Kidney epithelial cell (primary cell): ENCODE results near the gene RBM39. TPM values are rescaled to one million over a fixed set of nuclear protein-coding genes. Genes with fewer than 3 reads are reported as not detected.
A peak's percentile ranks its signal among the peaks of the same experiment; 100 is the strongest.

Experiments
- DNase-seq: peaks from one replicate; pipeline ENCODE4 v3.0.0-alpha.2; 2010; ENCODE audit warnings: low read depth
- H3K27me3 ChIP-seq: 2 replicates; pipeline ENCODE4 v1.6.0; 2011; ENCODE audit warnings: low read length; ENCODE audit not compliant: control insufficient read depth, insufficient read depth
- H3K36me3 ChIP-seq: 2 replicates; pipeline ENCODE4 v1.5.1; 2011; ENCODE audit warnings: low read length; ENCODE audit not compliant: control insufficient read depth, insufficient read depth
- H3K4me3 ChIP-seq: 2 replicates; pipeline ENCODE4 v1.5.1; 2011; ENCODE audit warnings: low read depth, mild to moderate bottlenecking, control low read depth, low read length
- total RNA-seq: library from RNA; depleted of rRNA; stranded (reverse); fragments of >200 nt; gene quantifications from 2 replicates; pipeline ENCODE4 v1.2.3, GENCODE V29; 2015
- TF ChIP-seq, protein P1 (sequence below): IDR thresholded peaks from 2 replicates; pipeline ENCODE4 v1.5.1; 2011; ENCODE audit warnings: mild to moderate bottlenecking, moderate library complexity, low read length, control low read depth, inconsistent platforms; ENCODE audit not compliant: insufficient read depth, poor library complexity, severe bottlenecking

The RBM39 gene
- total RNA-seq, 1 donor from 2014 or later = 204 TPM

DNA sequence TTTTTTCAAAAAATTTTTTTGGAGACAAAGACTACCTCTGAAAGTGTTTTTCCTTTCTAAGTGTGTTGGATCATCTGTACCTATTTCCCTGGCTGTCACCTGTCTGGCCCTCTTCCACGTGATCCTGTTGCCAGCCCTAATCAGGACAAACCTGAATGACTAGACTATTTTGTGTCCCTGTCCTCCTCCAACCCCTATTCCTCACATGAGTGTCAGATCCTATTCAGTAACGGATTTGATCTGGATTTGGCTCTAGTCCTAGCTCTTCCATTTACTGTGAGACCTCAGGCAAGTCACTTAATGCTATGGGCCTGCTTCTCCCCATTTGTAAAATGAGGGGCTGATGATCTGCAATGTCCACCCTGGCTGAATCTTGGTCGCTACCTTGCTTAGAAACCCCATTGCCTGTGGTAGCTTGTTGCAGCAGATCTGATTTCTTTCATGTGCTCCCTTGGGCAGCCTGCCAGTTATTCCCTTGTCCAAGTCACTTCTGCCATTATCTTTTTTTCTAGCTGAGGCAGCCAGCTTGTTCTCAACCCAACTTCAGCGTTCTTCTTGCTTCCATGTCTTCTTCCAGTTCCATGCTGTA is 34.5 kb upstream of the RBM39 start:
- Histone ChIP-seq H3K27me3 (no peaks in the 10 kb centered on the region), H3K4me3 (no peak overlapping the region), H3K36me3 (no peaks in the 10 kb centered on the region)
- TF ChIP-seq, protein P1, sequence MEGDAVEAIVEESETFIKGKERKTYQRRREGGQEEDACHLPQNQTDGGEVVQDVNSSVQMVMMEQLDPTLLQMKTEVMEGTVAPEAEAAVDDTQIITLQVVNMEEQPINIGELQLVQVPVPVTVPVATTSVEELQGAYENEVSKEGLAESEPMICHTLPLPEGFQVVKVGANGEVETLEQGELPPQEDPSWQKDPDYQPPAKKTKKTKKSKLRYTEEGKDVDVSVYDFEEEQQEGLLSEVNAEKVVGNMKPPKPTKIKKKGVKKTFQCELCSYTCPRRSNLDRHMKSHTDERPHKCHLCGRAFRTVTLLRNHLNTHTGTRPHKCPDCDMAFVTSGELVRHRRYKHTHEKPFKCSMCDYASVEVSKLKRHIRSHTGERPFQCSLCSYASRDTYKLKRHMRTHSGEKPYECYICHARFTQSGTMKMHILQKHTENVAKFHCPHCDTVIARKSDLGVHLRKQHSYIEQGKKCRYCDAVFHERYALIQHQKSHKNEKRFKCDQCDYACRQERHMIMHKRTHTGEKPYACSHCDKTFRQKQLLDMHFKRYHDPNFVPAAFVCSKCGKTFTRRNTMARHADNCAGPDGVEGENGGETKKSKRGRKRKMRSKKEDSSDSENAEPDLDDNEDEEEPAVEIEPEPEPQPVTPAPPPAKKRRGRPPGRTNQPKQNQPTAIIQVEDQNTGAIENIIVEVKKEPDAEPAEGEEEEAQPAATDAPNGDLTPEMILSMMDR = no peak
- no peak for DNase-seq

DNA sequence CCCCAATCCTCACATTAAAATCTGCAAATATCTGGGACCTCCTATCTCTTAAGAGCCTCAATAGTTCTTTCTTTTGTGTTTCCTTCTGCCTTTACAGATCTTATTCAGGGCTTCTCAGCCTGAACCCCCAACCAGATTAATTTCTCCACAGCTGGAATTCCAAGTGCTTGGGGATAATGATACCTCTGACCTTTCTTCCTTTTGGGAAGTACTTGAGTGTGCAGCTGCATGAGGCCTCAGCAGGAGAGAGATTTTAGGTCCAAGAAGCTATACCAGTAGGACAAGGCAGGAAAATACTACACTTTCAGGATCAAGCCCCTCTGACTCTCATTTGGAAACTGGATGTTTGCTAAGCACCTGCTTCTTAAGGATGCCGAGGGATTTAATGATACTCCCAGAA is 32.3 kb upstream of the RBM39 start:
- no peak for DNase-seq
- TF ChIP-seq, protein P1 = no peak
- H3K27me3 ChIP-seq = no peaks in the 10 kb centered on the region
- H3K4me3 ChIP-seq = no peak overlapping the region
- no peaks in the 10 kb centered on the region for H3K36me3 ChIP-seq

DNA sequence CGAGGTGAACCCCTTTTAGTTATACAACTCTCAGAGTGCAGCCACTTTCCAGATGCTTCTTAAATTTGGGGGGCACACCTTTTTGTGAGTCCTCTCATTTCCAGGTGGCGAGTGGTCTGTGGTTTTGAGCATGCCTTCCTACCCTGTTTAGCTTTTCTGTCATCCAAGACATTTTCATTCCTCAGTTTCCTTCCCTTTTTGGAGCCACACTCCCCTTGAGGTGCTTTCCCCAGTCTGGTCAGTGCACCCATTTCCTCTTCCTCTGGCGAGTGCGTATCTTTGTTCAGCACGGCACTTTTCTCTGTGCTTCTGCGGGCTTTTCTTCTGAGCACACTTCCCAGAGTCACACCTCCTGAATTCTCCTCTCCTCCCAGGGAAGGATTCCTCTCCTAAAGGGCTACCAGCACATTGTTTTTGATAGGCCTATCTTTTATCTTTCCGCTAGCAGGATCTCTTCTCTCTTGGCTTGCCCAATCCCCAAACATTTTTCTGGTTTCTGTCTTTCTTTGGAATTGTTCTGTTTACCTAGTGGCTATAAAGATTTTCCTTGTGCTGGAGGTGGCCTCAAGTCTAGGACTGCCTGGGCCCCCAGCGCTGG is 31.2 kb upstream of the RBM39 start:
- TF ChIP-seq, protein P1 = no peak
- H3K27me3 ChIP-seq = no peaks in the 10 kb centered on the region
- H3K4me3 ChIP-seq = peak overlapping the region; percentile 78
- no peaks in the 10 kb centered on the region for H3K36me3 ChIP-seq
- DNase-seq = no peak

DNA sequence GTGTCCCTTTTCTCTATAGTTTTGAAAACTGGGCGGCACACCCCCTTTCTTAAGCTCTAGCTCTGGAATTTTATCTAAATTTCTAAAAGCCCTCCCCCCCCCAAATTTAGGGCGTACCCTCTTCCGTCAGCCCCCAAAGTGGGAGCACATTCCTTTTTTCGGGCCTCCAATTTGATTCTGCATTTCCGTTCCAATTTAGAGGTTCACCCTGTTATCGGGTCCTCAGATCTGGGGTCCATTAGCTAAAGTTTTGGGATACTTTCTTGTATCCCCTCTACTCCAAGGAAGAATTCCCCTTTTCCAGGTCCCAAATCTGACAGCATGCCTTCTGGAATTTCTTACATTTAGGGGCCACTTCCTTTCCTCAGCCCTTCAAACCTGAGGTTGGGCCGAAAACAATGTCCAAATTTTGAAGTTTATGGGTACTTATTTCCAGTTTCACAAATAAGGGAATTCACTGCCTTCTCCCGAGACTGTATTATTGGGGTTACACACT is 30.6 kb upstream of the RBM39 start:
- Histone ChIP-seq H3K4me3 (peak overlapping the region; percentile 78), H3K36me3 (no peaks in the 10 kb centered on the region), H3K27me3 (no peaks in the 10 kb centered on the region)
- no peak for DNase-seq
- TF ChIP-seq, protein P1 = no peak

DNA sequence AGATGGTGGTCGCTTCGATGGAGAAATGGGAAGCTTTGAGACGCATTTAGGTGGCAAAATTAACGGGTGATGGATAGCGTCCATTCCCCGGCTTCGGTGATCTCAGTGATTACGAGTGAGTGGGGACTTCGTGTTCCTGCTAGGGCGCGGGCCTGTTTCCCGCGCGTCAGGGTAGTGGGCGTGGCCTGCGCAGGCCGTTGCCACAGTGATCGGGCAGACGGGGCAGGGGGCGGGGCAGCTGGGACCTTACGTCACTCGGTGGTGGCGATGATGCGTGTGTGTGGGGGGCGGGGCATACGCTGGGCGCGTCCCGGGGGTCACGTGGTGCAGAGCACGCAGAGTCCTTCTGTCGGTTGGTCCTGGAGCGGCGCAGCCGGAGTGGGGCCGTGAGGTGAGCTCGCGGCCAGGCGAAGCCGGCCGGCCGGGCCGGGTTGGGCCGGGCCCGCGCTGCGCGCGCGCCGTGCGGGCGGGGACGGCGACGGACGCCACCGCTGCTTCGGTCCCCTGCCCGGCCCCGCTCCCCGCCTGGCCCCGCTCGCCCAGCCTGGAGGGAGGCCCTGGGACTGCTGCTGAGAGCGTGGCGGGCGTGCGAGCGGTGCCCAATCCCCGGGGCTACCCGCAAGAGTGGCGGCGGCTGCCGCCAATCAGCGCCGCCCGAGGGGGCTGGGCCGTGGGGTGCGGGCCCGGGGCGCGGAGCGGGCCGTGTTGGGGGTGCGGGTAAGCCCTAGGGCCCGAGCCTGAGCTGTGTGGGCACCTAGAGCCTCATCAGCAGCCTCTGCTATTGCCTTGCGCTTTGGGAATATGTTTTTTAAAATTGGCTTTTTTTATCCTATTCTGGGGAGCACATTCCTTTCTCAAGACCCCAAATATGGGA is 29.9 kb upstream of the RBM39 start, which contains the start of gene PHF20:
Gene PHF20 (plus strand): TSS at position 327 of the 874 bp plus-strand sequence. CDS start 29,508 bp downstream, outside the sequence.
- Histone ChIP-seq H3K36me3 (no peaks in the 10 kb centered on the region), H3K27me3 (no peaks in the 10 kb centered on the region), H3K4me3 (peak within 1 kb of the TSS; percentile 78)
- DNase-seq = peak; percentile 76
- TF ChIP-seq, protein P1 = no peak
